Tibial nerve (tissue), 4 donors: ENCODE measurements around the gene PITX1. TPM values are rescaled to one million over a fixed set of nuclear protein-coding genes. Genes with fewer than 3 reads are reported as not detected.

Experiments used
- DNase-seq, 2 donors: peaks; one replicate each; pipeline ENCODE4 v3.0.0-alpha.2; 2019; ENCODE audit warnings: low spot score in 2 of 2
- H3K27ac ChIP-seq, 4 donors: fragments of 200-600 bp; sonication (generic) in 3 of 4; one replicate each; pipeline ENCODE4 v1.5.1; 2017 to 2019; ENCODE audit warnings: mild to moderate bottlenecking in 1 of 4
- H3K27me3 ChIP-seq, 2 donors: fragments of 200-600 bp; sonication (generic) in 1 of 2; one replicate each; pipeline versions ENCODE4 v1.5.1 to v1.6.0; 2017 to 2019
- H3K36me3 ChIP-seq, 3 donors: fragments of 200-600 bp; sonication (generic); one replicate each; pipeline ENCODE4 v1.5.1; 2018 to 2019
- H3K4me1 ChIP-seq, 4 donors: fragments of 200-600 bp; sonication (generic) in 3 of 4; one replicate each; pipeline ENCODE4 v1.5.1; 2017 to 2019
- H3K4me3 ChIP-seq, 4 donors: fragments of 200-600 bp; sonication (generic) in 3 of 4; one replicate each; pipeline ENCODE4 v1.5.1; 2017 to 2019; ENCODE audit warnings: mild to moderate bottlenecking in 1 of 4, moderate library complexity in 1 of 4
- H3K9me3 ChIP-seq, 4 donors: fragments of 200-600 bp; sonication (generic) in 3 of 4; one replicate each; pipeline ENCODE4 v1.5.1; 2017 to 2019
- EP300 ChIP-seq, 2 donors: sonication (generic); formaldehyde crosslinking; IDR thresholded peaks; one replicate each; pipeline ENCODE4 v1.6.1; 2017; ENCODE audit warnings: antibody characterized with exemption in 2 of 2, mild to moderate bottlenecking in 1 of 2
- POLR2A ChIP-seq, 2 donors: fragments of 450-650 bp; IDR thresholded peaks; one replicate each; pipeline ENCODE4 v1.6.1; 2017; ENCODE audit warnings: antibody characterized with exemption in 2 of 2, mild to moderate bottlenecking in 2 of 2, moderate library complexity in 2 of 2
- WGBS, 2 donors: methylation state at CpG; one replicate each; pipeline ENCODE4 v1.1.5; 2018; 5-methylcytosine and 5-hydroxymethylcytosine counted together
- total RNA-seq, 4 donors: library from RNA; depleted of rRNA; stranded (reverse); fragments of >200 nt; gene quantifications; one replicate each; pipeline ENCODE4 v1.1.0, GENCODE V29; 2016
- TF ChIP-seq, protein P1 (sequence below), 5 experiments: fragments of 200-600 bp in 3 of 5; fragments of 450-650 bp in 2 of 5; sonication (generic) in 3 of 5; IDR thresholded peaks; one replicate each; pipeline ENCODE4 v1.5.1; 2016 to 2019; ENCODE audit warnings: antibody characterized with exemption in 5 of 5, mild to moderate bottlenecking in 3 of 5, moderate library complexity in 2 of 5

PITX1 gene
- total RNA-seq, 4 donors from 2014 or later = 1.1 to 5.4 (median 3.0) TPM

DNA sequence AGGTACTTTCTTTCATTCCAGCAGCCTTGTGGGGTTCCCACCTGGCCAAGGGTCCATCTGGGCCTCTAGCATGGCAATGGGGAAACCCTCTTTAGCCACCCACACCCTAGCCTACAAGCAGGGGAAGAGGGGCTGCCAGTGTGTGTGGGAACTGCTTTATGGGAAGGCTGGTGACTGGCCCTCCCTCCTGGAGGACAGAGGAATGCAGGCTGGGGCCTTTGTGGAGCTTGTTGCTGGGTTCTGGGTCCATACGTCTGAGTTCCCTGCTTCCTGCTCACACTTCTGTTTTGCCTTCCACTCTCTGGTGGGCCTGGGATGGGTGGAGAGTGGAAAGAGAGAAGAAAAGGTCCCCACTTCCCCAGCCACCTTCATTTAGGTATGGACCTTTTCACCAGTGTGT is 14.9 kb upstream of the PITX1 start:
- Histone ChIP-seq H3K27me3 (peaks cover 0 to 86% of the 10 kb centered on the region in 2 donors), H3K27ac (no peak overlapping the region), H3K4me3 (no peak overlapping the region), H3K36me3 (no peaks in the 10 kb centered on the region), H3K4me1 (no peaks in the 10 kb centered on the region), H3K9me3 (no peaks in the 10 kb centered on the region)
- 0 to 12% methylated on average over 1 of the region's 1 CpG for WGBS, 2 donors
- no peak for DNase-seq
- TF ChIP-seq EP300 (IDR thresholded peaks at IDR 0.05) = no peak
- no peak for TF ChIP-seq POLR2A (IDR thresholded peaks at IDR 0.05)
- TF ChIP-seq, protein P1, sequence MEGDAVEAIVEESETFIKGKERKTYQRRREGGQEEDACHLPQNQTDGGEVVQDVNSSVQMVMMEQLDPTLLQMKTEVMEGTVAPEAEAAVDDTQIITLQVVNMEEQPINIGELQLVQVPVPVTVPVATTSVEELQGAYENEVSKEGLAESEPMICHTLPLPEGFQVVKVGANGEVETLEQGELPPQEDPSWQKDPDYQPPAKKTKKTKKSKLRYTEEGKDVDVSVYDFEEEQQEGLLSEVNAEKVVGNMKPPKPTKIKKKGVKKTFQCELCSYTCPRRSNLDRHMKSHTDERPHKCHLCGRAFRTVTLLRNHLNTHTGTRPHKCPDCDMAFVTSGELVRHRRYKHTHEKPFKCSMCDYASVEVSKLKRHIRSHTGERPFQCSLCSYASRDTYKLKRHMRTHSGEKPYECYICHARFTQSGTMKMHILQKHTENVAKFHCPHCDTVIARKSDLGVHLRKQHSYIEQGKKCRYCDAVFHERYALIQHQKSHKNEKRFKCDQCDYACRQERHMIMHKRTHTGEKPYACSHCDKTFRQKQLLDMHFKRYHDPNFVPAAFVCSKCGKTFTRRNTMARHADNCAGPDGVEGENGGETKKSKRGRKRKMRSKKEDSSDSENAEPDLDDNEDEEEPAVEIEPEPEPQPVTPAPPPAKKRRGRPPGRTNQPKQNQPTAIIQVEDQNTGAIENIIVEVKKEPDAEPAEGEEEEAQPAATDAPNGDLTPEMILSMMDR (IDR thresholded peaks at IDR 0.05) = no peak

DNA sequence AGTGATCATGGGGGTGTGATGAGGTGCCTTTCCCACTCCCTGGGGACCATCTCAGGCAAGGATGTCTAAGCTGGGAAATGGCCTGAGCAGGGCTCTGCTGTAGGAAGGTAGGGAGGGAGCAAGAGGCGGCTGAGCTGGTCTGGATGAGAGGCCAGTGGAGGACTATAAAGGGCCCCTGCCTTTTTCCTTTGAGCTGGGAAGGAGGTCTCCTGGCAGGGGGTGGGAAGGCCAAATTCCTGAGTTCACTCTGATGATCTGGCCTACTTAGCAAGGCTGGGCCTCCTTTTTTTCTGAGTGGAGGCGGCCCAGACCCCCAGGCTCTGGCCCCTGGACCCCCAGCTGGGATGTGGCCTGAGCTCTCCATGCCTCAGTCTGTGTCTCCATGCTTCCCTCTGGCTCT is 14.3 kb upstream of the PITX1 start:
- H3K27me3 ChIP-seq = peaks cover 0 to 86% of the 10 kb centered on the region in 2 donors
- no peak overlapping the region for H3K27ac ChIP-seq
- 70 to 94% methylated on average over 2 of the region's 2 CpGs for WGBS, 2 donors
- no peaks in the 10 kb centered on the region for H3K36me3 ChIP-seq
- no peaks in the 10 kb centered on the region for H3K9me3 ChIP-seq
- no peak for DNase-seq
- H3K4me3 ChIP-seq = no peak overlapping the region
- TF ChIP-seq POLR2A (IDR thresholded peaks at IDR 0.05) (no peak), EP300 (IDR thresholded peaks at IDR 0.05) (no peak)
- TF ChIP-seq, protein P1 (IDR thresholded peaks at IDR 0.05) = no peak
- H3K4me1 ChIP-seq = no peaks in the 10 kb centered on the region

DNA sequence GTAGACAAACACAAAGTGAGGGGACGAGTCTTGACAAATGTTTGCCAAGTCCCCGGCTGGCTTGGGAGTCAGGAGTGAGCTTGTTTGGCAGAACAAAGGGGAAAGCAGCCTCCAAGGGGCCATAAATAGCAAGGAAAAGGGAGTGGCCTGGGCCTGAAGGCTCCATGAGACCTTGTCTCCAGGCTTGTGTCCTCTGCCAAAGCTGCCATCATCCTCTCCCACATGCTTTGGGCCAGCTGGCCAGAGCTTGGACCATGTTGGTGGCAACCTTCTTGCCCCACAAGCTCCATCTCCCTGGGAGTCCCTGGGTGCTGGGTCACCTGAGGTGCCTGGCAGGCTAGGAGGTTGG is 13.3 kb upstream of the PITX1 start:
- no peaks in the 10 kb centered on the region for H3K9me3 ChIP-seq
- H3K36me3 ChIP-seq = no peaks in the 10 kb centered on the region
- no peak for DNase-seq
- H3K27me3 ChIP-seq = peaks cover 0 to 89% of the 10 kb centered on the region in 2 donors
- TF ChIP-seq, protein P1 (IDR thresholded peaks at IDR 0.05) = no peak
- TF ChIP-seq POLR2A (IDR thresholded peaks at IDR 0.05) (no peak), EP300 (IDR thresholded peaks at IDR 0.05) (no peak)
- WGBS, 2 donors = 21 to 29% methylated on average over 2 of the region's 2 CpGs
- H3K27ac ChIP-seq = no peak overlapping the region
- no peaks in the 10 kb centered on the region for H3K4me1 ChIP-seq
- no peak overlapping the region for H3K4me3 ChIP-seq

DNA sequence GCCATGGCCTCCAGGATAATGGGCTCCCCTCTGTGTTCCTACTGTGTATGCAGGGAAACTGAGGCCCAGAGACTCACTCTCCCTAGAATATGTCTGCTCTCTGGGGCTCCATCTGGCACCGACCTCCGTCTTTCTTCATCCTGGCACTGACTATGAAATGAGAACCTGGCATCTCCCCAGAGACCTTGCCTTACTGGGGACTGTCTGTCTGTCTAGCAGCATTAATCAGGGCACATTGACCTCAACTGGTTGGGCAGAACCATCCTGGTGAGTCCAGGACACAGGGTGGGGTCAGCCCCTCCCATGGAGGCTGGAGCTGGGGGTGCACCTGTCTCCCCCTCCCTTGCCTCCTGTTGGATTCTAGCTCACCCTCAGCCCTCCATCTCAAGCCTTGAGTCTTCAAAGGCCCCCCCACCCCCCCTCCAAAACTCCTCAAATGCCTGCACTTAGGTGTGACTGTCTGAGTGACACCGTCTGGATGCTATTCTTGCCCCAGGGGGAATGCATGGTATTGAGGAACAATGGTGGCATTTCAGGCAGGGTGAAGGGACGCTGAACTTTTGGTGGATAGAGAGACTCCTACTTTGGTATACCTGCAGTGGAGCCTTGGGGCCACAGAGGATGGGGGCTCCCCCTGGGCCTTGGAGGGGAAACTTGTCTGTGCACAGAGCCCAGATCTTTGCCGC is 12.8 kb upstream of the PITX1 start:
- TF ChIP-seq, protein P1 (IDR thresholded peaks at IDR 0.05) = no peak
- TF ChIP-seq EP300 (IDR thresholded peaks at IDR 0.05) = no peak
- TF ChIP-seq POLR2A (IDR thresholded peaks at IDR 0.05) = no peak
- H3K4me1 ChIP-seq = no peaks in the 10 kb centered on the region
- no peak for DNase-seq
- H3K36me3 ChIP-seq = no peaks in the 10 kb centered on the region
- H3K9me3 ChIP-seq = no peaks in the 10 kb centered on the region
- H3K27ac ChIP-seq = no peak overlapping the region
- H3K27me3 ChIP-seq = peaks cover 0 to 87% of the 10 kb centered on the region in 2 donors
- 60 to 67% methylated on average over 5 of the region's 5 CpGs for WGBS, 2 donors
- H3K4me3 ChIP-seq = no peak overlapping the region

DNA sequence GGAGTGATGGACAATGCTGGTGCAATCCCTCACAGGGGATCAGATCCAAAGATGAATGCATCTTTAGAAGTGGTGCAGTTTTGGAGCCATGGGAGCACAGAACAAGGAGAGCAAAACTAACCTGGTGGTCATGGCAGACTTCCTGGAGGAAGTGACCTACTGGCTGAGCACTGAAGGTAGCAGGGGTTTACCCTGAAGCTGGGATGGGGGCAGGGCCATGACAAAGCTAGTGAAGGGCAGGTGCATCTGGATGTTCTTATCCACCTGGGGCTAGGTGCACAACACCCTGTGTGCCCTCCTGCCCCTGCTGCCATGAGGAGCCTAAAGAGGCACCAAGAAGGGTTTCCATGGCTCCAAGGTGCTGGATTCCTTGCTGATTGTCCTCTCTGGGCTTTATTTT is 11.5 kb upstream of the PITX1 start:
- TF ChIP-seq, protein P1 (IDR thresholded peaks at IDR 0.05) = no peak
- TF ChIP-seq POLR2A (IDR thresholded peaks at IDR 0.05) = no peak
- TF ChIP-seq EP300 (IDR thresholded peaks at IDR 0.05) = no peak
- Histone ChIP-seq H3K27ac (no peak overlapping the region), H3K4me3 (no peak overlapping the region), H3K4me1 (peaks cover 0 to 5% (median 0%) of the 10 kb centered on the region in 4 donors), H3K27me3 (peaks cover 0 to 87% of the 10 kb centered on the region in 2 donors), H3K36me3 (no peaks in the 10 kb centered on the region), H3K9me3 (no peaks in the 10 kb centered on the region)
- no peak for DNase-seq
